Liver (tissue), 9 donors: ENCODE data around the gene DCAF15. TPM values are rescaled to one million over a fixed set of nuclear protein-coding genes. Genes with fewer than 3 reads are reported as not detected.

Source experiments
- DNase-seq: peaks from one replicate; pipeline ENCODE4 v3.0.0-alpha.2; 2017; ENCODE audit warnings: low spot score
- H3K27ac ChIP-seq, 2 donors: one replicate each; pipeline ENCODE4 v1.7.0; 2013; ENCODE audit warnings: inconsistent platforms in 2 of 2, low read length in 2 of 2, control low read depth in 1 of 2, low read depth in 1 of 2, mild to moderate bottlenecking in 1 of 2
- H3K27me3 ChIP-seq, 4 donors: one replicate each; pipeline versions ENCODE4 v1.6.1 to v1.7.0; 2013; ENCODE audit warnings: low read length in 3 of 4, inconsistent platforms in 1 of 4, mild to moderate bottlenecking in 1 of 4, moderate library complexity in 1 of 4; ENCODE audit not compliant: control insufficient read depth in 4 of 4, insufficient read depth in 4 of 4
- H3K36me3 ChIP-seq, 4 donors: one replicate each; pipeline versions ENCODE4 v1.6.1 to v1.7.0; 2013; ENCODE audit warnings: low read length in 3 of 4, mild to moderate bottlenecking in 3 of 4, low read depth in 1 of 4, moderate library complexity in 1 of 4; ENCODE audit not compliant: control insufficient read depth in 4 of 4, insufficient read depth in 3 of 4
- H3K4me1 ChIP-seq, 4 donors: one replicate each; pipeline versions ENCODE4 v1.6.1 to v1.7.0; 2013; ENCODE audit warnings: low read length in 3 of 4, mild to moderate bottlenecking in 3 of 4, moderate library complexity in 1 of 4; ENCODE audit not compliant: control insufficient read depth in 4 of 4, insufficient read depth in 4 of 4
- H3K4me3 ChIP-seq, 3 donors: one replicate each; pipeline versions ENCODE4 v1.6.1 to v1.7.0; 2013; ENCODE audit warnings: low read length in 3 of 3, control low read depth in 1 of 3, low read depth in 1 of 3, mild to moderate bottlenecking in 1 of 3
- H3K9ac ChIP-seq, 2 donors: one replicate each; pipeline ENCODE4 v1.7.0; 2013; ENCODE audit warnings: low read length in 2 of 2, mild to moderate bottlenecking in 2 of 2, moderate library complexity in 2 of 2, control low read depth in 1 of 2, low read depth in 1 of 2
- H3K9me3 ChIP-seq, 4 donors: one replicate each; pipeline versions ENCODE4 v1.6.1 to v1.7.0; 2013; ENCODE audit warnings: low read length in 3 of 4; ENCODE audit not compliant: control insufficient read depth in 4 of 4
- EGR1 ChIP-seq, 2 donors: IDR thresholded peaks; 2 replicates each; pipeline ENCODE4 v1.6.1; 2016 to 2018; ENCODE audit warnings: antibody characterized with exemption in 2 of 2, low read depth in 2 of 2
- FOXA1 ChIP-seq: IDR thresholded peaks from 2 replicates; pipeline ENCODE4 v1.6.1; 2016; ENCODE audit warnings: antibody characterized with exemption
- FOXA2 ChIP-seq: IDR thresholded peaks from 2 replicates; pipeline ENCODE4 v1.6.1; 2016; ENCODE audit warnings: antibody characterized with exemption
- GABPA ChIP-seq, 2 donors: IDR thresholded peaks in 1 of 2; conservative IDR thresholded peaks in 1 of 2; 2 replicates each; pipeline ENCODE4 v1.6.1; 2016; ENCODE audit warnings: antibody characterized with exemption in 2 of 2, mild to moderate bottlenecking in 1 of 2, moderate library complexity in 1 of 2
- HNF4A ChIP-seq, 2 donors: conservative IDR thresholded peaks; 2 replicates each; pipeline ENCODE4 v1.6.1; 2016; ENCODE audit warnings: antibody characterized with exemption in 2 of 2, mild to moderate bottlenecking in 2 of 2
- HNF4G ChIP-seq: IDR thresholded peaks from 2 replicates; pipeline ENCODE4 v1.6.1; 2016; ENCODE audit warnings: antibody characterized with exemption
- JUND ChIP-seq, 2 donors: IDR thresholded peaks; 2 replicates each; pipeline ENCODE4 v1.6.1; 2016; ENCODE audit warnings: antibody characterized with exemption in 2 of 2
- NR2F2 ChIP-seq: IDR thresholded peaks from 2 replicates; pipeline ENCODE4 v1.6.1; 2016; ENCODE audit warnings: antibody characterized with exemption
- RAD21 ChIP-seq, 2 donors: IDR thresholded peaks; 2 replicates each; pipeline ENCODE4 v1.6.1; 2016; ENCODE audit warnings: antibody characterized with exemption in 2 of 2, mild to moderate bottlenecking in 2 of 2
- REST ChIP-seq: IDR thresholded peaks from 2 replicates; pipeline ENCODE4 v1.6.1; 2016; ENCODE audit warnings: antibody characterized with exemption, mild to moderate bottlenecking
- RXRA ChIP-seq, 2 donors: IDR thresholded peaks; 2 replicates each; pipeline ENCODE4 v1.6.1; 2017 to 2018; ENCODE audit warnings: antibody characterized with exemption in 2 of 2, mild to moderate bottlenecking in 1 of 2
- SP1 ChIP-seq: IDR thresholded peaks from 2 replicates; pipeline ENCODE4 v1.6.1; 2018; ENCODE audit warnings: antibody characterized with exemption, mild to moderate bottlenecking
- YY1 ChIP-seq: IDR thresholded peaks from 2 replicates; pipeline ENCODE4 v1.6.1; 2016; ENCODE audit warnings: antibody characterized with exemption, mild to moderate bottlenecking
- WGBS: extraction: QIAGEN DNeasy Blood & Tissue Kit; methylation state at CpG from one replicate; pipeline ENCODE4 v1.1.7; 2013; 5-methylcytosine and 5-hydroxymethylcytosine counted together
- polyA plus RNA-seq, 2 donors: library from polyadenylated mRNA; stranded (reverse) in 1 of 2; unstranded in 1 of 2; fragments of 200-250 nt in 1 of 2; fragments of >200 nt in 1 of 2; fragmentation: Nextera tagmentation in 1 of 2; extraction: Ambion mirVana in 1 of 2; gene quantifications; one replicate each; pipeline versions ENCODE4 v1.2.1 to v1.2.3, GENCODE V29; 2013 to 2015
- total RNA-seq, 2 donors: library from RNA; depleted of rRNA; stranded (reverse); fragments of >200 nt; gene quantifications; one replicate each; pipeline ENCODE4 v1.2.3, GENCODE V29; 2014
- TF ChIP-seq, protein P1 (sequence below): fragments of 150-350 bp; IDR thresholded peaks from 2 replicates; pipeline ENCODE4 v1.5.1; 2017; ENCODE audit warnings: improper control_type of control experiment, low read depth, low read length; ENCODE audit not compliant: missing input control
- TF ChIP-seq, protein P2 (sequence below): IDR thresholded peaks from 2 replicates; pipeline ENCODE4 v1.6.1; 2016; ENCODE audit warnings: antibody characterized with exemption
- TF ChIP-seq, protein P3 (sequence below): IDR thresholded peaks from 2 replicates; pipeline ENCODE4 v1.6.1; 2016; ENCODE audit warnings: antibody characterized with exemption
- donor health status: healthy.
- donor health status: healthy.
- donor health status: healthy.
- donor health status: healthy.
- donor health status: healthy.

DCAF15 gene
- total and polyA plus RNA-seq, 4 donors = 2.6 to 10.4 (median 5.5) TPM

DNA sequence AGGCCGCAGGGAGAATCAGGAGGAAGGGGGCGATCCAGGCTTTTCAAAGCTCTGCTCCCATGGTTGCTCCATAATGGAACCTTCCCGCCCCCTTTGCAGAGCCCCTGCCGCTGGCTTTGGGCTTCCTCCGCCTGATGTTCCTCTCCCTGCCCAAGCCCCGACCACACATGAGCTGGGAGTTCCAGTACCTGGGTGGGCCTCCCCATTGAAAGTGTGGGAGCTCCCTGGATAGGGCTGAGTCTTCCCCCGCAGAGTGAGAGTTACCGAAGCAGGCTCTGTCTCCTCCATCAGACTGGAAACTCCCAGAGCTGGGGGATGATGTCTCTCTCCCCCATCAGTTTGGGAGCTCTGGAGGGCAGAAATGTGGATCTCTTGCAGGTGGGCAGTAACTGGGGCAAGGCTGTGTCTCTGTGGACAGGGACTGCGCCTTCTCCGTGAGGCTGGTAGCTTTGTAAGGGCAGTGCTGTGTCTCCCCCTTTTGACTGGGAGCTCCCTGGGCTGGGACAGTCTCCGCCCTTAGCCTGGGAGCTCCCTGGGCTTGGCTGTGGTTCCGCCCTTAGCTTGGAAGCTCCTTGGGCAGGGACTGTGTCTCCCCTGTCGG lies 722 bp downstream of the DCAF15 start:
- WGBS = 17% methylated on average over 13 of the region's 13 CpGs
- no peaks in the 10 kb centered on the region for H3K27me3 ChIP-seq
- no peak overlapping the region for H3K27ac ChIP-seq
- no peak for TF ChIP-seq JUND (IDR thresholded peaks at IDR 0.05)
- TF ChIP-seq REST = no peak
- no peak for TF ChIP-seq NR2F2
- TF ChIP-seq, protein P1, sequence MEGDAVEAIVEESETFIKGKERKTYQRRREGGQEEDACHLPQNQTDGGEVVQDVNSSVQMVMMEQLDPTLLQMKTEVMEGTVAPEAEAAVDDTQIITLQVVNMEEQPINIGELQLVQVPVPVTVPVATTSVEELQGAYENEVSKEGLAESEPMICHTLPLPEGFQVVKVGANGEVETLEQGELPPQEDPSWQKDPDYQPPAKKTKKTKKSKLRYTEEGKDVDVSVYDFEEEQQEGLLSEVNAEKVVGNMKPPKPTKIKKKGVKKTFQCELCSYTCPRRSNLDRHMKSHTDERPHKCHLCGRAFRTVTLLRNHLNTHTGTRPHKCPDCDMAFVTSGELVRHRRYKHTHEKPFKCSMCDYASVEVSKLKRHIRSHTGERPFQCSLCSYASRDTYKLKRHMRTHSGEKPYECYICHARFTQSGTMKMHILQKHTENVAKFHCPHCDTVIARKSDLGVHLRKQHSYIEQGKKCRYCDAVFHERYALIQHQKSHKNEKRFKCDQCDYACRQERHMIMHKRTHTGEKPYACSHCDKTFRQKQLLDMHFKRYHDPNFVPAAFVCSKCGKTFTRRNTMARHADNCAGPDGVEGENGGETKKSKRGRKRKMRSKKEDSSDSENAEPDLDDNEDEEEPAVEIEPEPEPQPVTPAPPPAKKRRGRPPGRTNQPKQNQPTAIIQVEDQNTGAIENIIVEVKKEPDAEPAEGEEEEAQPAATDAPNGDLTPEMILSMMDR = no peak
- no peak for TF ChIP-seq EGR1 (IDR thresholded peaks at IDR 0.05; ENCODE audit: low read depth in 2 of 2)
- TF ChIP-seq HNF4G = no peak
- TF ChIP-seq FOXA2 = no peak
- TF ChIP-seq, protein P2, sequence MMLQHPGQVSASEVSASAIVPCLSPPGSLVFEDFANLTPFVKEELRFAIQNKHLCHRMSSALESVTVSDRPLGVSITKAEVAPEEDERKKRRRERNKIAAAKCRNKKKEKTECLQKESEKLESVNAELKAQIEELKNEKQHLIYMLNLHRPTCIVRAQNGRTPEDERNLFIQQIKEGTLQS = no peak
- TF ChIP-seq, protein P3, sequence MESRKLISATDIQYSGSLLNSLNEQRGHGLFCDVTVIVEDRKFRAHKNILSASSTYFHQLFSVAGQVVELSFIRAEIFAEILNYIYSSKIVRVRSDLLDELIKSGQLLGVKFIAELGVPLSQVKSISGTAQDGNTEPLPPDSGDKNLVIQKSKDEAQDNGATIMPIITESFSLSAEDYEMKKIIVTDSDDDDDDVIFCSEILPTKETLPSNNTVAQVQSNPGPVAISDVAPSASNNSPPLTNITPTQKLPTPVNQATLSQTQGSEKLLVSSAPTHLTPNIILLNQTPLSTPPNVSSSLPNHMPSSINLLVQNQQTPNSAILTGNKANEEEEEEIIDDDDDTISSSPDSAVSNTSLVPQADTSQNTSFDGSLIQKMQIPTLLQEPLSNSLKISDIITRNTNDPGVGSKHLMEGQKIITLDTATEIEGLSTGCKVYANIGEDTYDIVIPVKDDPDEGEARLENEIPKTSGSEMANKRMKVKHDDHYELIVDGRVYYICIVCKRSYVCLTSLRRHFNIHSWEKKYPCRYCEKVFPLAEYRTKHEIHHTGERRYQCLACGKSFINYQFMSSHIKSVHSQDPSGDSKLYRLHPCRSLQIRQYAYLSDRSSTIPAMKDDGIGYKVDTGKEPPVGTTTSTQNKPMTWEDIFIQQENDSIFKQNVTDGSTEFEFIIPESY = no peak
- TF ChIP-seq FOXA1 = no peak
- TF ChIP-seq RXRA (IDR thresholded peaks at IDR 0.05) = no peak
- no peak for TF ChIP-seq GABPA (IDR thresholded peaks at IDR 0.05 in 1 of 2, conservative IDR thresholded peaks at IDR 0.05 in 1 of 2)
- TF ChIP-seq RAD21 (IDR thresholded peaks at IDR 0.05) = no peak
- TF ChIP-seq HNF4A (conservative IDR thresholded peaks at IDR 0.05) = no peak
- TF ChIP-seq SP1 = no peak
- TF ChIP-seq YY1 = no peak
- peaks cover 10 to 25% (median 13%) of the 10 kb centered on the region in 4 donors for H3K36me3 ChIP-seq
- peak overlapping the region; percentile 54 to 80 (median 80) for H3K4me3 ChIP-seq
- H3K9me3 ChIP-seq = no peaks in the 10 kb centered on the region
- H3K9ac ChIP-seq = peak overlapping the region; percentile 13 to 53
- H3K4me1 ChIP-seq = peaks cover 2 to 17% (median 14%) of the 10 kb centered on the region in 4 donors
- peak; percentile 62 for DNase-seq

GRCh38 chr19:13954185-13954584 lies 1.9 kb downstream of the DCAF15 start:
- no peak for DNase-seq
- Histone ChIP-seq H3K4me3 (no peak overlapping the region), H3K9me3 (no peaks in the 10 kb centered on the region), H3K9ac (no peak overlapping the region), H3K27ac (no peak overlapping the region), H3K27me3 (no peaks in the 10 kb centered on the region), H3K36me3 (peaks cover 11 to 32% (median 13%) of the 10 kb centered on the region in 4 donors), H3K4me1 (peaks cover 2 to 17% (median 14%) of the 10 kb centered on the region in 4 donors)
- TF ChIP-seq HNF4G (no peak), YY1 (no peak), RAD21 (IDR thresholded peaks at IDR 0.05) (no peak), SP1 (no peak), REST (no peak)
- TF ChIP-seq, protein P1 = no peak
- WGBS = 97% methylated on average over 15 of the region's 15 CpGs
